ENCODE data around the gene AGER.

Gene AGER

DNA sequence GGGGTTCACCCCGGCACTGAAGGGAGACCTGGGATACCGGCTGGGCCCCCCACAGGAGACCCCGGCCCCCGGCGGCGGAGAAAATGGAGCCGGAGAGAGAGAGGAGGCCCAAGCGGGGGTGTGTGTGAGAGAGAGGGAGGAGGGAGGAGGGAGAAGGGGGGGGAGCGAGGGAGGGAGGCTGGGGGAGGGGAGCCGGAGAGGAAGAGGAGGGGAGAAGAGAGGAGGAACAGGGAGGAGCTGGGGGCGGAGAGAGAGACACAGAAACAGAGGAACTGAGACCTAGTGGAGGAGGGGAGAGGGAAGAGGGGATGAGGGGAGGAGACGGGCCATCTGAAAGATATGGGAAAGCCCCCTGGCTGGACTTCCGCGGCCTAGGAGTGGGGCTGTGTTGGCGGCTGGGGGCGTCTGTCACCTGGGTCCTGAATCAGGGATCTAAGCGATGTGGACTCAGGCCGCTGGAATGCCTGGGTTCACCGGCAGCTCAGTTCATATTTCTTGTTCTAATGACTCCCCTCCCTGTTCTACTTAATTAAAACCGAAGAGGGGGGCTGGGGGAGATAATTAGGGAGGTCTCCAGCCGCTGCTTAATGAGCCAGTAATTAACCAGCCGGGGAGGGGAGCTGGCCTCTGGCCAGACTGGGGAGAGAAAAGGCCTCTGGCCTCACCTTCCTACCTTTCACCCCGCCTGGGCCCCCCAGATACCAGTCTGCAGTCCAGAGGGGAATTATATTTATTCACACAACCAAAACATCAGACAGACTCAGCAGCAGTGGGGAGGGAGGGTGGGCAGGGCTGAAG lies 6.2 kb upstream of the AGER start, which contains the start of gene PBX2 (continued):
- TF ChIP-seq ZNF354C (tag by site-specific recombination; IDR thresholded peaks at IDR 0.05; ENCODE audit: borderline replicate concordance, low read depth): no peak
- peak; percentile 82 for TF ChIP-seq ZEB2 (tag by site-specific recombination; IDR thresholded peaks at IDR 0.05)
- TF ChIP-seq, protein P1, sequence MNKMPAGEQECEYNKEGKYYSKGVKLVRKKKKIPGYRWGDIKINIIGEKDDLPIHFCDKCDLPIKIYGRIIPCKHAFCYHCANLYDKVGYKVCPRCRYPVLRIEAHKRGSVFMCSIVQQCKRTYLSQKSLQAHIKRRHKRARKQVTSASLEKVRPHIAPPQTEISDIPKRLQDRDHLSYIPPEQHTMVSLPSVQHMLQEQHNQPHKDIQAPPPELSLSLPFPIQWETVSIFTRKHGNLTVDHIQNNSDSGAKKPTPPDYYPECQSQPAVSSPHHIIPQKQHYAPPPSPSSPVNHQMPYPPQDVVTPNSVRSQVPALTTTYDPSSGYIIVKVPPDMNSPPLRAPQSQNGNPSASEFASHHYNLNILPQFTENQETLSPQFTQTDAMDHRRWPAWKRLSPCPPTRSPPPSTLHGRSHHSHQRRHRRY (tag by site-specific recombination; IDR thresholded peaks at IDR 0.05): no peak
- no peak for TF ChIP-seq ZNF311 (tag by site-specific recombination; IDR thresholded peaks at IDR 0.05; ENCODE audit: borderline replicate concordance)
- TF ChIP-seq ZNF335 (tag by site-specific recombination; conservative IDR thresholded peaks at IDR 0.05): peak; percentile 69
- TF ChIP-seq OVOL3 (tag by site-specific recombination; IDR thresholded peaks at IDR 0.05): no peak
- no peak for TF ChIP-seq ZNF211 (tag by site-specific recombination; IDR thresholded peaks at IDR 0.05; ENCODE audit: low read depth)
- TF ChIP-seq, protein P2, sequence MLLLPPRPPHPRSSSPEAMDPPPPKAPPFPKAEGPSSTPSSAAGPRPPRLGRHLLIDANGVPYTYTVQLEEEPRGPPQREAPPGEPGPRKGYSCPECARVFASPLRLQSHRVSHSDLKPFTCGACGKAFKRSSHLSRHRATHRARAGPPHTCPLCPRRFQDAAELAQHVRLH (tag by site-specific recombination; IDR thresholded peaks at IDR 0.05): 0 out of 2 replicates have a peak, but pooled peaks have one; percentile 42
- TF ChIP-seq, protein P3, sequence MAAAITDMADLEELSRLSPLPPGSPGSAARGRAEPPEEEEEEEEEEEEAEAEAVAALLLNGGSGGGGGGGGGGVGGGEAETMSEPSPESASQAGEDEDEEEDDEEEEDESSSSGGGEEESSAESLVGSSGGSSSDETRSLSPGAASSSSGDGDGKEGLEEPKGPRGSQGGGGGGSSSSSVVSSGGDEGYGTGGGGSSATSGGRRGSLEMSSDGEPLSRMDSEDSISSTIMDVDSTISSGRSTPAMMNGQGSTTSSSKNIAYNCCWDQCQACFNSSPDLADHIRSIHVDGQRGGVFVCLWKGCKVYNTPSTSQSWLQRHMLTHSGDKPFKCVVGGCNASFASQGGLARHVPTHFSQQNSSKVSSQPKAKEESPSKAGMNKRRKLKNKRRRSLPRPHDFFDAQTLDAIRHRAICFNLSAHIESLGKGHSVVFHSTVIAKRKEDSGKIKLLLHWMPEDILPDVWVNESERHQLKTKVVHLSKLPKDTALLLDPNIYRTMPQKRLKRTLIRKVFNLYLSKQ (tag by site-specific recombination; IDR thresholded peaks at IDR 0.05; ENCODE audit: borderline replicate concordance): no peak
- peak; percentile 91 for TF ChIP-seq ZIC2 (tag by site-specific recombination; IDR thresholded peaks at IDR 0.05)
- TF ChIP-seq IKZF3 (tag by site-specific recombination; IDR thresholded peaks at IDR 0.05): peak; percentile 87
- peak; percentile 76 for TF ChIP-seq ZNF324 (tag by site-specific recombination; IDR thresholded peaks at IDR 0.05)
- no peak for TF ChIP-seq ZNF777 (tag by site-specific recombination; IDR thresholded peaks at IDR 0.05; ENCODE audit: borderline replicate concordance)
- TF ChIP-seq ZNF223 (tag by site-specific recombination; IDR thresholded peaks at IDR 0.05): no peak
- TF ChIP-seq ZFP3 (tag by site-specific recombination; IDR thresholded peaks at IDR 0.05; ENCODE audit: low read depth): no peak
- no peak for TF ChIP-seq ZNF473 (tag by site-specific recombination; IDR thresholded peaks at IDR 0.05)
- TF ChIP-seq ZNF366 (tag by site-specific recombination; conservative IDR thresholded peaks at IDR 0.05): peak; percentile 99
- no peak for TF ChIP-seq ZNF560 (tag by site-specific recombination; IDR thresholded peaks at IDR 0.05; ENCODE audit: borderline replicate concordance)
- TF ChIP-seq ZNF404 (tag by site-specific recombination; IDR thresholded peaks at IDR 0.05): no peak
- TF ChIP-seq ZNF133 (tag by site-specific recombination; IDR thresholded peaks at IDR 0.05): no peak
- TF ChIP-seq, protein P4, sequence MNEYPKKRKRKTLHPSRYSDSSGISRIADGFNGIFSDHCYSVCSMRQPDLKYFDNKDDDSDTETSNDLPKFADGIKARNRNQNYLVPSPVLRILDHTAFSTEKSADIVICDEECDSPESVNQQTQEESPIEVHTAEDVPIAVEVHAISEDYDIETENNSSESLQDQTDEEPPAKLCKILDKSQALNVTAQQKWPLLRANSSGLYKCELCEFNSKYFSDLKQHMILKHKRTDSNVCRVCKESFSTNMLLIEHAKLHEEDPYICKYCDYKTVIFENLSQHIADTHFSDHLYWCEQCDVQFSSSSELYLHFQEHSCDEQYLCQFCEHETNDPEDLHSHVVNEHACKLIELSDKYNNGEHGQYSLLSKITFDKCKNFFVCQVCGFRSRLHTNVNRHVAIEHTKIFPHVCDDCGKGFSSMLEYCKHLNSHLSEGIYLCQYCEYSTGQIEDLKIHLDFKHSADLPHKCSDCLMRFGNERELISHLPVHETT (tag by site-specific recombination; IDR thresholded peaks at IDR 0.05): peak; percentile 77; the same call in 1 of the 2 replicates
- TF ChIP-seq, protein P5, sequence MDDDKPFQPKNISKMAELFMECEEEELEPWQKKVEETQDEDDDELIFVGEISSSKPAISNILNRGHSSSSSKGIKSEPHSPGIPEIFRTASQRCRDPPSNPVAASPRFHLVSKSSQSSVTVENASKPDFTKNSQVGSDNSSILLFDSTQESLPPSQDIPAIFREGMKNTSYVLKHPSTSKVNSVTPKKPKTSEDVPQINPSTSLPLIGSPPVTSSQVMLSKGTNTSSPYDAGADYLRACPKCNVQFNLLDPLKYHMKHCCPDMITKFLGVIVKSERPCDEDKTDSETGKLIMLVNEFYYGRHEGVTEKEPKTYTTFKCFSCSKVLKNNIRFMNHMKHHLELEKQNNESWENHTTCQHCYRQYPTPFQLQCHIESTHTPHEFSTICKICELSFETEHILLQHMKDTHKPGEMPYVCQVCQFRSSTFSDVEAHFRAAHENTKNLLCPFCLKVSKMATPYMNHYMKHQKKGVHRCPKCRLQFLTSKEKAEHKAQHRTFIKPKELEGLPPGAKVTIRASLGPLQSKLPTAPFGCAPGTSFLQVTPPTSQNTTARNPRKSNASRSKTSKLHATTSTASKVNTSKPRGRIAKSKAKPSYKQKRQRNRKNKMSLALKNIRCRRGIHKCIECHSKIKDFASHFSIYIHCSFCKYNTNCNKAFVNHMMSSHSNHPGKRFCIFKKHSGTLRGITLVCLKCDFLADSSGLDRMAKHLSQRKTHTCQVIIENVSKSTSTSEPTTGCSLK (tag by site-specific recombination; IDR thresholded peaks at IDR 0.05): no peak
- TF ChIP-seq, protein P6, sequence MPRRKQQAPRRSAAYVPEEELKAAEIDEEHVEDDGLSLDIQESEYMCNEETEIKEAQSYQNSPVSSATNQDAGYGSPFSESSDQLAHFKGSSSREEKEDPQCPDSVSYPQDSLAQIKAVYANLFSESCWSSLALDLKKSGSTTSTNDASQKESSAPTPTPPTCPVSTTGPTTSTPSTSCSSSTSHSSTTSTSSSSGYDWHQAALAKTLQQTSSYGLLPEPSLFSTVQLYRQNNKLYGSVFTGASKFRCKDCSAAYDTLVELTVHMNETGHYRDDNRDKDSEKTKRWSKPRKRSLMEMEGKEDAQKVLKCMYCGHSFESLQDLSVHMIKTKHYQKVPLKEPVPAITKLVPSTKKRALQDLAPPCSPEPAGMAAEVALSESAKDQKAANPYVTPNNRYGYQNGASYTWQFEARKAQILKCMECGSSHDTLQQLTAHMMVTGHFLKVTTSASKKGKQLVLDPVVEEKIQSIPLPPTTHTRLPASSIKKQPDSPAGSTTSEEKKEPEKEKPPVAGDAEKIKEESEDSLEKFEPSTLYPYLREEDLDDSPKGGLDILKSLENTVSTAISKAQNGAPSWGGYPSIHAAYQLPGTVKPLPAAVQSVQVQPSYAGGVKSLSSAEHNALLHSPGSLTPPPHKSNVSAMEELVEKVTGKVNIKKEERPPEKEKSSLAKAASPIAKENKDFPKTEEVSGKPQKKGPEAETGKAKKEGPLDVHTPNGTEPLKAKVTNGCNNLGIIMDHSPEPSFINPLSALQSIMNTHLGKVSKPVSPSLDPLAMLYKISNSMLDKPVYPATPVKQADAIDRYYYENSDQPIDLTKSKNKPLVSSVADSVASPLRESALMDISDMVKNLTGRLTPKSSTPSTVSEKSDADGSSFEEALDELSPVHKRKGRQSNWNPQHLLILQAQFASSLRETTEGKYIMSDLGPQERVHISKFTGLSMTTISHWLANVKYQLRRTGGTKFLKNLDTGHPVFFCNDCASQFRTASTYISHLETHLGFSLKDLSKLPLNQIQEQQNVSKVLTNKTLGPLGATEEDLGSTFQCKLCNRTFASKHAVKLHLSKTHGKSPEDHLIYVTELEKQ (tag by site-specific recombination; IDR thresholded peaks at IDR 0.05; ENCODE audit: borderline replicate concordance): no peak; the same call in 1 of the 2 replicates
- no peak for TF ChIP-seq ZFP41 (tag by site-specific recombination; IDR thresholded peaks at IDR 0.05; ENCODE audit: borderline replicate concordance)
- peak; percentile 31; the same call in 1 of the 2 replicates for TF ChIP-seq ZNF596 (tag by site-specific recombination; IDR thresholded peaks at IDR 0.05)
- no peak for TF ChIP-seq SALL2 (tag by site-specific recombination; IDR thresholded peaks at IDR 0.05; ENCODE audit: borderline replicate concordance)
- TF ChIP-seq, protein P7, sequence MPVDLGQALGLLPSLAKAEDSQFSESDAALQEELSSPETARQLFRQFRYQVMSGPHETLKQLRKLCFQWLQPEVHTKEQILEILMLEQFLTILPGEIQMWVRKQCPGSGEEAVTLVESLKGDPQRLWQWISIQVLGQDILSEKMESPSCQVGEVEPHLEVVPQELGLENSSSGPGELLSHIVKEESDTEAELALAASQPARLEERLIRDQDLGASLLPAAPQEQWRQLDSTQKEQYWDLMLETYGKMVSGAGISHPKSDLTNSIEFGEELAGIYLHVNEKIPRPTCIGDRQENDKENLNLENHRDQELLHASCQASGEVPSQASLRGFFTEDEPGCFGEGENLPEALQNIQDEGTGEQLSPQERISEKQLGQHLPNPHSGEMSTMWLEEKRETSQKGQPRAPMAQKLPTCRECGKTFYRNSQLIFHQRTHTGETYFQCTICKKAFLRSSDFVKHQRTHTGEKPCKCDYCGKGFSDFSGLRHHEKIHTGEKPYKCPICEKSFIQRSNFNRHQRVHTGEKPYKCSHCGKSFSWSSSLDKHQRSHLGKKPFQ (tag by site-specific recombination; IDR thresholded peaks at IDR 0.05): no peak
